Stomach (tissue), 9 donors: Measurements from ENCODE around the gene WDR86. TPM values are rescaled to one million over a fixed set of nuclear protein-coding genes. Genes with fewer than 3 reads are reported as not detected.

Source experiments
- DNase-seq, 2 donors: peaks; one replicate each; pipeline versions ENCODE4 v3.0.0 to v3.0.0-alpha.2; 2013 to 2019
- H3K27ac ChIP-seq, 5 donors: fragments of 200-600 bp in 4 of 5; sonication (generic) in 4 of 5; one replicate each; pipeline ENCODE4 v1.5.1; 2013 to 2019; ENCODE audit warnings: mild to moderate bottlenecking in 1 of 5, moderate library complexity in 1 of 5
- H3K27me3 ChIP-seq, 3 donors: fragments of 200-600 bp; sonication (generic); one replicate each; pipeline ENCODE4 v1.5.1; 2017 to 2019; ENCODE audit warnings: mixed run types in 1 of 3
- H3K36me3 ChIP-seq, 4 donors: fragments of 200-600 bp; sonication (generic); 1 replicate in 3 of 4; 2 replicates in 1 of 4; pipeline ENCODE4 v1.5.1; 2016 to 2019
- H3K4me1 ChIP-seq, 4 donors: fragments of 200-600 bp; sonication (generic); one replicate each; pipeline ENCODE4 v1.5.1; 2016 to 2019
- H3K4me3 ChIP-seq, 4 donors: fragments of 200-600 bp; sonication (generic) in 3 of 4; one replicate each; pipeline ENCODE4 v1.5.1; 2016 to 2019; ENCODE audit warnings: mild to moderate bottlenecking in 1 of 4
- H3K9me3 ChIP-seq, 4 donors: fragments of 200-600 bp; sonication (generic); one replicate each; pipeline ENCODE4 v1.5.1; 2016 to 2019
- CTCF ChIP-seq, 7 experiments: fragments of 450-650 bp in 4 of 7; fragments of 200-600 bp in 3 of 7; sonication (generic) in 3 of 7; IDR thresholded peaks; one replicate each; pipeline ENCODE4 v1.5.1; 2016 to 2019; ENCODE audit warnings: antibody characterized with exemption in 7 of 7, control low read depth in 2 of 7, mild to moderate bottlenecking in 1 of 7
- EP300 ChIP-seq: sonication (generic); formaldehyde crosslinking; IDR thresholded peaks from one replicate; pipeline ENCODE4 v1.6.1; 2017; ENCODE audit warnings: antibody characterized with exemption
- POLR2A ChIP-seq, 4 donors: fragments of 450-650 bp; IDR thresholded peaks; one replicate each; pipeline ENCODE4 v1.6.1; 2016; ENCODE audit warnings: antibody characterized with exemption in 4 of 4, control low read depth in 2 of 4, mild to moderate bottlenecking in 1 of 4, moderate library complexity in 1 of 4
- POLR2AphosphoS5 ChIP-seq, 3 donors: sonication (generic); formaldehyde crosslinking; IDR thresholded peaks; one replicate each; pipeline ENCODE4 v1.6.1; 2016; ENCODE audit warnings: antibody characterized with exemption in 3 of 3
- WGBS, 5 donors: extraction: QIAGEN DNeasy Blood & Tissue Kit in 3 of 5; methylation state at CpG; one replicate each; pipeline versions ENCODE4 v1.1.5 to v1.1.7; 2013 to 2018; 5-methylcytosine and 5-hydroxymethylcytosine counted together
- intact Hi-C: fragments of 100-400 bp; cut with DNase I; formaldehyde crosslinking; loops from one replicate; pipeline ENCODE4 v1.15.1; 2023; ENCODE audit warnings: low total_unique reads
- polyA plus RNA-seq, 3 donors: library from polyadenylated mRNA; stranded (reverse); fragments of 200-250 nt; gene quantifications; one replicate each; pipeline ENCODE4 v1.2.3, GENCODE V29; 2013
- total RNA-seq, 5 donors: library from RNA; depleted of rRNA; stranded (reverse); fragments of >200 nt; gene quantifications; one replicate each; pipeline versions ENCODE4 v1.1.0 to v1.2.3, GENCODE V29; 2014 to 2016
- donor health status: healthy with polysubstance abuse.
- donor health status: Bipolar disorder and iron deficiency.
- donor health status: healthy.

The WDR86 gene
- total and polyA plus RNA-seq, 8 donors, result 1.2 to 15.8 (median 5.2) TPM

GRCh38 chr7:151393031-151393977 lies 16.5 kb downstream of the WDR86 start:
- Histone ChIP-seq H3K9me3 (no peaks in the 10 kb centered on the region), H3K36me3 (no peaks in the 10 kb centered on the region), H3K4me1 (no peaks in the 10 kb centered on the region), H3K27ac (no peak overlapping the region), H3K27me3 (peaks cover 0 to 23% (median 0%) of the 10 kb centered on the region in 3 donors), H3K4me3 (no peak overlapping the region)
- intact Hi-C loops, result no loop called here
- DNase-seq, result no peak
- WGBS, 5 donors, result 69 to 74% (median 72%) methylated on average over 24 to 31 of the region's 31 CpGs
- TF ChIP-seq CTCF (IDR thresholded peaks at IDR 0.05), result no peak
- TF ChIP-seq POLR2AphosphoS5 (IDR thresholded peaks at IDR 0.05), result no peak
- TF ChIP-seq EP300, result no peak
- no peak for TF ChIP-seq POLR2A (IDR thresholded peaks at IDR 0.05)

- H3K4me1 ChIP-seq, result no peaks in the 10 kb centered on the region
- TF ChIP-seq CTCF (IDR thresholded peaks at IDR 0.05) (no peak), POLR2A (IDR thresholded peaks at IDR 0.05) (no peak), EP300 (no peak), POLR2AphosphoS5 (IDR thresholded peaks at IDR 0.05) (no peak)
- intact Hi-C loops, result no loop called here
- H3K4me3 ChIP-seq, result no peak overlapping the region
- no peaks in the 10 kb centered on the region for H3K36me3 ChIP-seq
- 82 to 86% (median 83%) methylated on average over 8 to 13 of the region's 13 CpGs for WGBS, 5 donors
- no peak for DNase-seq
- H3K9me3 ChIP-seq, result no peaks in the 10 kb centered on the region
- no peak overlapping the region for H3K27ac ChIP-seq
- H3K27me3 ChIP-seq, result peaks cover 0 to 23% (median 0%) of the 10 kb centered on the region in 3 donors
These were observed 17.4 kb downstream of the WDR86 start for GRCh38 chr7:151392426-151392825.

- peaks cover 0 to 4% (median 0%) of the 10 kb centered on the region in 4 donors for H3K4me1 ChIP-seq
- TF ChIP-seq CTCF (IDR thresholded peaks at IDR 0.05), result no peak
- TF ChIP-seq POLR2A (IDR thresholded peaks at IDR 0.05), result no peak
- no peak for TF ChIP-seq EP300
- TF ChIP-seq POLR2AphosphoS5 (IDR thresholded peaks at IDR 0.05), result no peak
- intact Hi-C loops, result no loop called here
- 80 to 88% (median 81%) methylated on average over 7 to 8 of the region's 8 CpGs for WGBS, 5 donors
- no peaks in the 10 kb centered on the region for H3K36me3 ChIP-seq
- peaks cover 0 to 23% (median 0%) of the 10 kb centered on the region in 3 donors for H3K27me3 ChIP-seq
- no peak overlapping the region for H3K4me3 ChIP-seq
- H3K27ac ChIP-seq, result no peak overlapping the region
- no peaks in the 10 kb centered on the region for H3K9me3 ChIP-seq
- DNase-seq, result no peak
These were observed 17.8 kb downstream of the WDR86 start for GRCh38 chr7:151392002-151392401.

GRCh38 chr7:151391358-151391730 lies 18.5 kb downstream of the WDR86 start:
- DNase-seq, result no peak
- WGBS, 5 donors, result 88 to 94% (median 89%) methylated on average over 4 to 9 of the region's 9 CpGs
- peaks cover 0 to 23% (median 0%) of the 10 kb centered on the region in 3 donors for H3K27me3 ChIP-seq

More at GRCh38 chr7:151391358-151391730, 18.5 kb downstream of the WDR86 start:
- intact Hi-C loops, result no loop called here
- H3K9me3 ChIP-seq, result no peaks in the 10 kb centered on the region
- peaks cover 0 to 5% (median 2%) of the 10 kb centered on the region in 4 donors for H3K4me1 ChIP-seq
- H3K36me3 ChIP-seq, result no peaks in the 10 kb centered on the region
- H3K4me3 ChIP-seq, result no peak overlapping the region
- H3K27ac ChIP-seq, result no peak overlapping the region
- TF ChIP-seq POLR2AphosphoS5 (IDR thresholded peaks at IDR 0.05), result no peak
